ENCODE measurements around the gene LAMA3.
A peak's percentile ranks its signal among the peaks of the same experiment; 100 is the strongest.
"Not testable (repeated sequence)": the region's sequence is repeated elsewhere in the genome, so short reads cannot be mapped to it uniquely, and the experiment has no call there.

Gene LAMA3

GRCh38 chr18:23737578-23737977, 48.3 kb downstream of the LAMA3 start:
- no peak for DNase-seq (ENCODE audit: low read depth)
- TF ChIP-seq CTCF (IDR thresholded peaks at IDR 0.05; ENCODE audit: insufficient read depth, low read depth, low read length, missing control alignments), result no peak
- H3K4me3 ChIP-seq (ENCODE audit: low read depth, low read length), result no peak overlapping the region

- no peak for DNase-seq (ENCODE audit: low read depth)
- no peak overlapping the region for H3K4me3 ChIP-seq (ENCODE audit: low read depth, low read length)
- TF ChIP-seq CTCF (IDR thresholded peaks at IDR 0.05; ENCODE audit: insufficient read depth, low read depth, low read length, missing control alignments), result no peak
Observed at GRCh38 chr18:23738151-23738550, 48.9 kb downstream of the LAMA3 start.

- TF ChIP-seq CTCF (IDR thresholded peaks at IDR 0.05; ENCODE audit: insufficient read depth, low read depth, low read length, missing control alignments), result no peak
- no peak for DNase-seq (ENCODE audit: low read depth)
- H3K4me3 ChIP-seq (ENCODE audit: low read depth, low read length), result no peak overlapping the region
Observed at GRCh38 chr18:23738575-23738974, 49.3 kb downstream of the LAMA3 start.

- no peak for TF ChIP-seq CTCF (IDR thresholded peaks at IDR 0.05; ENCODE audit: insufficient read depth, low read depth, low read length, missing control alignments)
- no peak for DNase-seq (ENCODE audit: low read depth)
- no peak overlapping the region for H3K4me3 ChIP-seq (ENCODE audit: low read depth, low read length)
Observed at GRCh38 chr18:23740105-23740830, 51.0 kb downstream of the LAMA3 start.

- DNase-seq (ENCODE audit: low read depth), result peak; percentile 65
Observed at GRCh38 chr18:23741967-23742366, 52.7 kb downstream of the LAMA3 start.

GRCh38 chr18:23743733-23744333, 54.6 kb downstream of the LAMA3 start:
- H3K4me3 ChIP-seq (ENCODE audit: low read depth, low read length), result no peak overlapping the region
- TF ChIP-seq CTCF (IDR thresholded peaks at IDR 0.05; ENCODE audit: insufficient read depth, low read depth, low read length, missing control alignments), result no peak
- DNase-seq (ENCODE audit: low read depth), result no peak

More at GRCh38 chr18:23741967-23742366, 52.7 kb downstream of the LAMA3 start:
- H3K4me3 ChIP-seq (ENCODE audit: low read depth, low read length), result not testable (repeated sequence)

GRCh38 chr18:23745366-23745765, 56.1 kb downstream of the LAMA3 start:
- H3K4me3 ChIP-seq (ENCODE audit: low read depth, low read length), result no peak overlapping the region
- no peak for DNase-seq (ENCODE audit: low read depth)
- TF ChIP-seq CTCF (IDR thresholded peaks at IDR 0.05; ENCODE audit: insufficient read depth, low read depth, low read length, missing control alignments), result no peak

All from GM12865 (cell line).